HG03460 (cell line): Measurements from ENCODE around the gene NKTR.
"Not testable (repeated sequence)": the region's sequence is repeated elsewhere in the genome, so short reads cannot be mapped to it uniquely, and the experiment has no call there.

Experiments
- ATAC-seq: cut with Tn5 transposase; IDR thresholded peaks from one replicate; pipeline ENCODE4 v1.9.1; 2021; ENCODE audit not compliant: unreplicated experiment

NKTR gene

DNA sequence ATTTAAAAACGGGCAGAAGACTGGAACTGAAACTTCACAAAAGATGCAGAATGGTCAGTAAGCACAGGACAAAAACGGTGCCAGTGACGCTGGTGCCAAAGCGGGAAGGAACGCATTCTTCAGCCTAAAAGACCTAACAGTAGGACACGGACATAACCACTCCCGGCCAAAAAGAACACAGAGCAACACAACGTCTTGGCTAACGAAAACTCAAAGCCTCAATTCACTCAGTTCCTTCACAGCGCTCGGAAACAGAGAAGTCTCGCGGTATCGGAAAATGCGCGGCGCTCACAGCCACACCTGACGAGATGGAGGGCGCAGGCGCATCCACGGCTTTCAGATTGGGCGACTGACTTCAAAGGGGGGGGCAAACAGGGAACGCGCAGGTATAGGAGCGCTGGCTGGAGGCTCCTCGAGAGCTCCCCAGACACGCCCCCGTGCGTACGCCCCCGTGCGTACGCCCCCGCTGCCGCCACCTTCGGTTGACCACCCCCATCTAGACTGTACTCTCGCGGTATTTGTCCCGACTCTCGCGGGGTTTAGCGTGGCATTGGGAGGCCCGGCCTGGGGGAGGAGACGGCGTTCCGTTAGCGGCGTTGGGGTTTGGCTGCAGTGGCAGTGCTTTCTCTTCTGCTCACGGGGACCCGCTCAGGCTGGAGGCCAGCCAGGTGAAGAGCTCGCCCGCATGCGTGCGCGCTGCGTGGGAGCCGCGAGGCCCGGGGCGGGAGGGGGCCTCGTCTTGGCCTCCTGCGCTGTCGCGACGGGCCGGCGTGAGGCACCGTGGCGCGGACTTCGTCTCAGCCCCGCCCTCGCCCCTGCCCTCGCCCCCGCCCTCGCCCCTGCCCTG lies at the start of gene NKTR:
Gene NKTR, plus strand, starts transcription at position 576 of the 847 bp plus-strand sequence. CDS start 321 bp downstream, outside the sequence.
- ATAC-seq, result peak; percentile 79

DNA sequence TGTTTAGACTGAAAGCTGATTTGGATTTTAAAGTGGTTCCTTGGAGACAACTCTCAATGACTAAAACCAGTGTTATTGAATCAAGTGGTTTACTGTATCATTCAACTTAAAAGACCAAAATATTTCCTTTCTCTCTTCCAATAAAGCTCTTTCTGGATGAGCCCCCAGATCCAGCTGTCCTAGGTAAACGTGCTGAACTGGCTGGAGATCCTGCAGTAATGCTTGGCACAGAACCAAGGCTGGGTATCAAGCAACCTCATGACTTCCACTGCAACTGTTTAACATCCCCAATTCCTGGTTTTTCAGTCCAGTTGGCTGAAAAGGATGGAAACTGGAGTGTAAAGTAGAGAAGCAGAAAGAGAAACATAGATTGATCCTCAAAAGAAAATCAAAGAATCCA lies 47.7 kb upstream of the NKTR start:
- no peak for ATAC-seq

- ATAC-seq, result peak; percentile 82
Measured at GRCh38 chr3:42556089-42556632, 44.3 kb upstream of the NKTR start.

DNA sequence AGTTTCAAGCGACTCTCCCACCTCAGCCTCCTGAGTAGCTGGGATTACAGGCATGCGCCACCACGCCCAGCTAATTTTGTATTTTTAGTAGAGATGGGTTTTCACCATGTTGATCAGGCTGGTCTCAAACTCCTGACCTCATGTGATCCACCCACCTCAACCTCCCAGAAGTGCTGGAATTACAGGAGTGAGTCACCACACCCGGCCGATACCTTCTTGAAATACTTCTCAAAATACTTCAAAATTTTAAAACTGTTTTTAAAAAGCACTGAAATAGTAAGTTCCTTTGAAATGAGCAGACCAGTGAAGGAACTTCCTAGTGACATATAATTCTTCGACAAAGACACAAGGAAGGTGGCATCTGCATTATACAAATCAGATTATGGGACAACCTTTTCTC lies 43.7 kb upstream of the NKTR start:
- not testable (repeated sequence) for ATAC-seq

DNA sequence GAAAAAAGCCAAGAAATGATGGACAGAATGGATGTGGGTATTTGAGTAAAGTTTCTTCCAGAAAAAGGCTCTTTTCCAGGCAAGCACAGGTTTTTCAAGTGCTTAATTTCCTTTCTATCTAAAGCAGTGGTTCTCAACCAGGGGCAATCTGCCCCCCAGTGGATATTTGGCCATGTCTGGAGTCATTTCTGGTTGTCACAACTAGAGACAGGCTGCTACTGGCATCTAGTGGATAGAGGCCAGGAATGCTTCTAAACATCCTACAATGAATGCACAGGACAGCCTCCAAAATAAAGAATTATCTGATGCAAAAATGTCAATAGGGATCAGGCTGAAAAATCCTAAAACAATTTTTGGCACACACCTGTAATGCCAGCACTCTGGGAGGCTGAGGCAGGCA lies 42.6 kb upstream of the NKTR start:
- no peak for ATAC-seq

DNA sequence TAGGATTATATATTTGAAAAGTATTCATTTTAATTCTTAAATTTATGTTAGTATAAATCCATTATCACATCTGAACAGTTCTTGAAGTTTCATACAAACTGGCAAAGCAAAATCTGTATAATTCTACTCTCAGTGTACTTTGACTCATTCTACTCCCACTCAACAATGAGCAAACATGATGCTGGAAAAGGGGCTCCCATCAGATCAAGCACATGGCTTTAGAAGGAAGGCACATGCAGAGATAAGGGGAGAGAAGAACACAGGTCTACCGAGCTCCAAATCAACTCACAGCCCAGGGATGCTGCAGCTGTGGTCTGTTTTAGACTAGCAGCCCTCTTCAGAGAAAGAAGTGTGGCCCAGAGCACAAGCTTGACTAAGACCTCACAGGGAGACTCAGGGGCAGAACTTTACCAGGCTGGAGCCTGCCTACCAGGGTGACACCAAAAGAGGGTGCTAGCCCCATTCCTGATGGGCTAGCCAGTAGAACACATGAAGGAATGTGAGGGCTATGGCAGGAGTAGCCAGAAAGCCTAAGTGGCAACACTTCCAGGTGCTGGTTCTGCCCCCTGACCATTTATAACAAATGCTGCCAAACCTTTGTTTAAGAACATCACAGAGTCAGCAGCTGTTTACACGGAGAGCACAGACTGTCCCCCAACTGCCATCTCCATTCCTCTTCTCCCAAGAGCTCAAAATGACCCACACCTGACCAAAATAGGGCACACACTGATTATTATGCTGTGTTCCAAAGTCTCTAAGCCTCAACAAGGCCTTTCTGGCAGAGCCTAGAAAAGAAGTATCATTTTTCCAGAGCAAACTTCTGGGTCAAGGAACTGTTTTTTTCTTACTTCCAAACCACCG lies 38.2 kb upstream of the NKTR start:
- no peak for ATAC-seq

DNA sequence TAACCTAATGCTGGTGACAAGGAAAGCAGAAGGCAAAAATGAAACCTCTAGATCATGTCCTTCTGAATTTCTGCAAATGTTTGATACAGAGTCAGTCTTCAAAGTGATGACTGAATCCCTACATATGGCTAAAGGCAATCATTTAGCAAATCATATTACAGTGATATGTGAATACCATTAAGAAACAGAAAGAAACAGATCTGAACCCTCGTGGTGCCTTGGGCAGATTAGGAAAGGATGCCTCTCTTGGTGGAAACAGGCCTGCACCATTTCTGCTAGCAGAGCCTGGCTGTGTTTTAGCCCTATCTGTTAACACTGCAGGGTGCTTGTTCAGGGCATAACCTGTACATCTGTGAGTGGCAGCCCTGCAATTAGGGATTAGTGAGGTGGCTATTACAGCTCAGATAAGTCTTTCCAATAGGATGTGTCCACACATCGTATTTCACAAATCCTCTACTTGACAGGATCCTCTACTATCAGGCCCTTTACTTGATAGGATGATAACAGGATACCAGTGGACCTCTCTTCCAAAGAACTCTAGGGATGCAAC lies 30.8 kb upstream of the NKTR start:
- no peak for ATAC-seq

- ATAC-seq, result no peak
Measured at GRCh38 chr3:42572278-42572677, 28.2 kb upstream of the NKTR start.

DNA sequence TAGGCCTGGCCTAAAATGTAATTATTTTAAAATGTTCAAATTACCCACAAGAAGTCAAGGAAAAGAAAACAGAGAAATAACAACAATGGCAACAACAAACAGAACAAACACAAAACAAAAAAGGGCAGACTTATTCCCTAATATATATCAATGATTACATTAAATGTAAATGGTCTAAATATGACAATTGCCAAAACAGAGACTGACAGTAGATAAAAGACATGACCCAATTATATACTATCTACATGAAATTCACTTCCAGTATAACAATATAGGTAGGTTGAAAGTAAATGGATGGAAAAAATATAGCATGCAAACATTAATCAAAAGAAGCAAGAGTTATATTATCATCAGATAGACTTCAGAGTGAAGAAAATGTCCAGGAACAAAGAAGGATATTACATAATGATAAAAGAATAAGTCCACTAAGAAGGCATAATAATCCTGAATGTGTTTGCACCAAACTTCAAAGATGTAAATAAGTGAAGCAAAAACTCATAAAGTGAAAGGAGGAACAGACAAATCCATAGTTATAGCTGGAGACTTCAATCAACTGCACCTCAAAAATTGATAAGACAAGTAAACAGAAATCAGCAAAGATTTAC lies 25.2 kb upstream of the NKTR start:
- ATAC-seq, result no peak

- no peak for ATAC-seq
Measured at GRCh38 chr3:42578054-42578453, 22.4 kb upstream of the NKTR start.

DNA sequence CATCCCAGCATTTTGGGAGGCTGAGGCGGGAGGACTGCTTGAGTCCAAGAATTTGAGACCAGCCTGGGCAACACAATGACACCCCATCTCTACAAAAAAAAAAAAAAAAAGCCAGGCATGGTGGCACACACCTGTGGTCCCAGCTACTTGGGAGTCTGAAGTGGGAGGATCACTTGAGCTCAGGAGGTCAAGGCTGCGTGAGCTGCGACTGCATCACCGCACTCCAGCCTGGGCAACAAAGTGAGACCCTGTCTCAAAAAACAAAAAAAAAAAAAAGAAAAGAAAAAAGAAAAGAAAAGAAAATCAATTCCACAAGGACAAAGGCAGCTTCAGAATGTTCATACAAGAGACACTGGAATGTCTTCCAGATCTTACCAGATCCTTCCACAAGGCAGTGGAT lies 21.1 kb upstream of the NKTR start:
- ATAC-seq, result not testable (repeated sequence)

DNA sequence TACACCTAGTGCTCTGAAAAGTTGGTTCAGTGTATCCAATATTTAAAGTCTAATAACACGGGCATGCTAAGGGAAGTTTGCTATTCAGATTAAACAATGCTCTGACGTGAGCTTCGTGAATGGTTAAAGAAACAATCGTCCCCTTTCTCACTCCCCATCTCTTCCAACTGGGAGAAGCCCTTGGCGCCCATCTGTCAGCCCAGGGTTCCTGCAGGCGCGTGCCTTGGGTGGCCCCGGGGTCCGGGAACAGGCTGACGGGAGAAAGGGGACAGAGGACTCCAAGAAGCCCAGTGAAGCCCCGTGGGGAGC lies 19.1 kb upstream of the NKTR start:
- no peak for ATAC-seq

DNA sequence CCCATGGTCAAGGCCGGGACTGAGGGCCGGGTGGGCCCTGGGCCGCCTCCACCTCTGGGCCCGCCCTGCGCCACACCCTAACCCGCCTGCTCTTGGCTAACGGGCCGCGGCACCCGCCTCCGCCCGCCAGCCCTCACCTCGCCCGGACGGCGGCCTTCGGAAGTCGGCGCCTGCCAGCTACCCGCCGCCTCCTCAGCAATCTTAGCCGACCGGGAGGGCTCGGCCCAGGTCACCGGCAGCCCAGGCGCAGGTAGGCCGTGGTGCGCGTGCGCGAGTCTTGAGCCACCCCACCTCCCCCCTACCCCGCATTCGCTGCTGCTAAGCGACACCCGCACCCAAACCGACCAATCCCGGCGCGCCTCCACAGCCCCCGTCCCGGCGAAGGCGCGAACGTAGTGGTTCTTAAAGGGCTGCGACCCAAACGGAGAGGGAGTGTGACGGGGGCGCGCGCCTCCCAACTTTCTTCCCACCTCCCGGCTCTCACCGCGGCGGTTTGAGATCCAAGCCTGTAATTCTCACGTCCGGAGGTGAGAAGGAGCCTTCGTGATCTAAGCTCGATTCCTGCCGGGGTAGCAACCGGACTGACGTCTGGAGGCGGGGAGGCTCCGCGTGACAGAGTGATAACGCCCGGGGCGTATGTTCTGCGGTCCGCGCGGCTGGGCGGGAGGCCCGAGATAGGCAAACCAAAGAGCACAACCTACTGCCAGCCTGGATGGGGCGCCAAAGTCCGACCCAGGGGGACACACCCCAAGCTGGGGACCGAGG lies 18.6 kb upstream of the NKTR start, which contains the start of gene SEC22C:
Gene SEC22C, minus strand, starts transcription at position 259 of the 765 bp plus-strand sequence. CDS start 12,921 bp downstream, outside the sequence.
- ATAC-seq, result peak; percentile 88

- no peak for ATAC-seq
Measured at GRCh38 chr3:42582474-42583070, 17.9 kb upstream of the NKTR start.

GRCh38 chr3:42588625-42589024 lies 11.9 kb upstream of the NKTR start:
- no peak for ATAC-seq

- ATAC-seq, result no peak
Measured at GRCh38 chr3:42589382-42590109, 10.9 kb upstream of the NKTR start.

- ATAC-seq, result no peak
Measured at GRCh38 chr3:42590989-42591756, 9.3 kb upstream of the NKTR start.

DNA sequence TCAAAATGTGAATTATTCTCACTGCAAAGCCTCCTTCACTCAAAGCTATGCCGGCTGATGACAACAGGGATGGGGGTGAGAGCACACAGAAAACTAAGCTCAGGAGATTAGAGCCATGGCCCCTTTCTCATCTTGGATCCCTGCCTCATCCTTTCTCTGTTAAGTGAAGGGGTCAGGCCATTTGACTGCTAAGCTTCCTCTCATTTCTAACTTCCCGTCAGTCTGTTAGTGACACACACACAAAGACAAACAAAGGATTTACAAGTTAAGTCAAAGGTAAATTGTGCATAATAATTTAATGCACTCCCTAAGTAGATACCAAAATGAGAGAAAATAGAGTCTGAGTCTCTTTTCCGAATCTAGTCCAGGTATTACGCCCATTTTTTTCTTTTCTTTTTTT lies 8.7 kb upstream of the NKTR start:
- no peak for ATAC-seq
